ENCODE measurements around the gene KRTAP19-4. TPM values are rescaled to one million over a fixed set of nuclear protein-coding genes. Genes with fewer than 3 reads are reported as not detected.

KRTAP19-4 gene
- polyA plus RNA-seq, 3 donors = not detected

- TF ChIP-seq CTCF (IDR thresholded peaks at IDR 0.05) = no peak
- Histone ChIP-seq H3K9me3 (replicated peaks in 1 of 2; ENCODE audit: control insufficient read depth in 1 of 2, insufficient read depth in 1 of 2, low read length in 2 of 2) (no peaks in the 10 kb centered on the region), H3K4me1 (ENCODE audit: control insufficient read depth in 1 of 2, insufficient read depth in 2 of 2, low read length in 2 of 2) (no peaks in the 10 kb centered on the region), H4K20me1 (ENCODE audit: insufficient read depth, low read length) (no peaks in the 10 kb centered on the region), H3K79me2 (ENCODE audit: insufficient read depth, low read length) (no peaks in the 10 kb centered on the region), H3K36me3 (replicated peaks in 1 of 2; ENCODE audit: control insufficient read depth in 1 of 2, insufficient read depth in 2 of 2, low read length in 2 of 2) (no peaks in the 10 kb centered on the region), H2AFZ (ENCODE audit: insufficient read depth, low read depth, low read length, poor library complexity, severe bottlenecking) (no peak overlapping the region), H3K4me3 (replicated peaks in 1 of 3; ENCODE audit: low read depth in 2 of 3, low read length in 3 of 3) (no peak overlapping the region), H3K9ac (ENCODE audit: insufficient read depth, low read length, poor library complexity, severe bottlenecking) (no peak overlapping the region), H3K4me2 (replicated peaks; ENCODE audit: extremely low read depth, low read length, poor library complexity, severe bottlenecking) (no peak overlapping the region), H3K27me3 (ENCODE audit: control insufficient read depth in 2 of 2, insufficient read depth in 2 of 2, low read length in 2 of 2) (no peaks in the 10 kb centered on the region), H3K27ac (ENCODE audit: low read depth in 1 of 2, low read length in 2 of 2) (no peak overlapping the region)
- DNase-seq = no peak
- H3K4me3 Mint-ChIP-seq = no peak overlapping the region
- H3K27me3 Mint-ChIP-seq (ENCODE audit: low read depth in 3 of 3) = no peaks in the 10 kb centered on the region
- H3K36me3 Mint-ChIP-seq = no peaks in the 10 kb centered on the region
- H3K4me1 Mint-ChIP-seq = no peaks in the 10 kb centered on the region
- WGBS (ENCODE audit: insufficient coverage) = no CpG with 5 or more reads among the region's 6 CpGs
- H3K9me3 Mint-ChIP-seq = peaks cover 0 to 2% (median 0%) of the 10 kb centered on the region in 7 donors
- H3K27ac Mint-ChIP-seq = no peak overlapping the region
- intact Hi-C loops (cut with micrococcal nuclease) = no loop called here
These were observed 27.9 kb downstream of the KRTAP19-4 start for GRCh38 chr21:30468900-30469714.

GRCh38 chr21:30463713-30464112 lies 33.3 kb downstream of the KRTAP19-4 start:
- Histone ChIP-seq H4K20me1 (ENCODE audit: insufficient read depth, low read length) (no peaks in the 10 kb centered on the region), H3K36me3 (replicated peaks in 1 of 2; ENCODE audit: control insufficient read depth in 1 of 2, insufficient read depth in 2 of 2, low read length in 2 of 2) (no peaks in the 10 kb centered on the region), H3K4me1 (ENCODE audit: control insufficient read depth in 1 of 2, insufficient read depth in 2 of 2, low read length in 2 of 2) (no peaks in the 10 kb centered on the region), H3K9ac (ENCODE audit: insufficient read depth, low read length, poor library complexity, severe bottlenecking) (no peak overlapping the region), H3K4me2 (replicated peaks; ENCODE audit: extremely low read depth, low read length, poor library complexity, severe bottlenecking) (no peak overlapping the region), H3K9me3 (replicated peaks in 1 of 2; ENCODE audit: control insufficient read depth in 1 of 2, insufficient read depth in 1 of 2, low read length in 2 of 2) (no peaks in the 10 kb centered on the region), H3K27me3 (ENCODE audit: control insufficient read depth in 2 of 2, insufficient read depth in 2 of 2, low read length in 2 of 2) (no peaks in the 10 kb centered on the region), H2AFZ (ENCODE audit: insufficient read depth, low read depth, low read length, poor library complexity, severe bottlenecking) (no peak overlapping the region), H3K79me2 (ENCODE audit: insufficient read depth, low read length) (no peaks in the 10 kb centered on the region), H3K4me3 (replicated peaks in 1 of 3; ENCODE audit: low read depth in 2 of 3, low read length in 3 of 3) (no peak overlapping the region), H3K27ac (ENCODE audit: low read depth in 1 of 2, low read length in 2 of 2) (no peak overlapping the region)
- WGBS (ENCODE audit: insufficient coverage) = no CpG with 5 or more reads among the region's 3 CpGs
- intact Hi-C loops (cut with micrococcal nuclease) = no loop called here
- peaks cover 0 to 2% (median 2%) of the 10 kb centered on the region in 3 donors for H3K27me3 Mint-ChIP-seq (ENCODE audit: low read depth in 3 of 3)
- peak; percentile 17 for TF ChIP-seq CTCF (IDR thresholded peaks at IDR 0.05)
- H3K36me3 Mint-ChIP-seq = no peaks in the 10 kb centered on the region
- peaks cover 0 to 2% (median 0%) of the 10 kb centered on the region in 7 donors for H3K9me3 Mint-ChIP-seq
- H3K4me3 Mint-ChIP-seq = no peak overlapping the region
- no peaks in the 10 kb centered on the region for H3K4me1 Mint-ChIP-seq
- DNase-seq = no peak
- H3K27ac Mint-ChIP-seq = no peak overlapping the region

Data from CD14-positive monocyte (primary cell).